NCI-H2081 (cell line): ENCODE results near the gene FAM131B.

ENCODE experiments used
- DNase-seq, 2 experiments: peaks; one replicate each; lab custom pipeline; 2025; lab: John Stamatoyannopoulos, UW

Gene FAM131B

DNA sequence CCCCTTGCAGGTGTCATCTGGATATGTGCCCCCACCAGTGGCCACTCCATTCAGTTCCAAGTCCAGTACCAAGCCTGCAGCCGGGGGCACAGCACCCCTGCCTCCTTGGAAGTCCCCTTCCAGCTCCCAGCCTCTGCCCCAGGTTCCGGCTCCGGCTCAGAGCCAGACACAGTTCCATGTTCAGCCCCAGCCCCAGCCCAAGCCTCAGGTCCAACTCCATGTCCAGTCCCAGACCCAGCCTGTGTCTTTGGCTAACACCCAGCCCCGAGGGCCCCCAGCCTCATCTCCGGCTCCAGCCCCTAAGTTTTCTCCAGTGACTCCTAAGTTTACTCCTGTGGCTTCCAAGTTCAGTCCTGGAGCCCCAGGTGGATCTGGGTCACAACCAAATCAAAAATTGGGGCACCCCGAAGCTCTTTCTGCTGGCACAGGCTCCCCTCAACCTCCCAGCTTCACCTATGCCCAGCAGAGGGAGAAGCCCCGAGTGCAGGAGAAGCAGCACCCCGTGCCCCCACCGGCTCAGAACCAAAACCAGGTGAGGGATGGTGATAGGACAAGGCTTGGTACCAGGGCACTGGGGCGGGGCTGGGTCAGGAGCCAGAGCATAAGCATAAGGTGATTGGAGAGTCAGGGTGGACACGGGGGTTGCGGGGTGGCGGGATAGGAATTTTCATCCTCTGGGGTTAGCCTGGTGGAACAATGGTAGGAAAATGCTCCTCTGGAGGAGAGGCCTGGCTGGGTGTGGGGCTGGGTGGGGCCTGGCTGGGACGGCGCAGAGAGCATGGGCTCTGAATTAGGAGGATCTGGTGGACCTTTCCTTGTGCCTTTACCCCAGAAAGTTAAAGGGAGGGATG, 20.5 kb upstream of the FAM131B start:
- no peak for DNase-seq

- no peak for DNase-seq
These were observed 19.7 kb upstream of the FAM131B start for GRCh38 chr7:143382126-143382790.

DNA sequence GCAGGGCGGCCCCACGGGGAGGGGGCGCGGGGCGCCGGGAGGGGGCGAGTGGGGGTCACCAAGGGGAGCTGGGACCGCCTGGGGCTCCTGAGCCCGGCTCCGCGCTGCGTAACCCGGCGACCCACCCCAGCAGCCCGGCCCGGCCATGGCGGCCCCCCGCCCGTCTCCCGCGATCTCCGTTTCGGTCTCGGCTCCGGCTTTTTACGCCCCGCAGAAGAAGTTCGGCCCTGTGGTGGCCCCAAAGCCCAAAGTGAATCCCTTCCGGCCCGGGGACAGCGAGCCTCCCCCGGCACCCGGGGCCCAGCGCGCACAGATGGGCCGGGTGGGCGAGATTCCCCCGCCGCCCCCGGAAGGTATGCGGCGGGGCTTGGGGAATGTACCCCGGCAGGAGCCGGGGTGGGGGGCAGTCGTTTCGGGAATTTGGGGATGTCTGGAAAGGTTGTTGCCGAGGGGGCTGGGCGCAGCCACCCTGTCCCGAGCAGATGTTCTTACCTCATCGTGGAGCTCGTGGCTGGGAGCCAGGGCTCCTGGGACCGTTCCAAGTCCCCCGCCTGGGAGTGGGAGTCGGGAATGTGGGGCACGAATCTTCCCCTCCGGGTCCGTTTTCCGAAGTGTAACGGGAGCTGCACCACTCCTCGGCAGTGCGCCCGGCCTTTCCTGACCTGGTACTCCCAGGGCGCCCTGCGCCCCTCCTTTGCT, 19.1 kb upstream of the FAM131B start:
- DNase-seq = peak; percentile 64 to 66

- DNase-seq = peak; percentile 79 to 82
These were observed 18.3 kb upstream of the FAM131B start, which contains the start of gene ZYX for GRCh38 chr7:143380646-143381426. Gene ZYX (plus strand): TSS chr7:143381345. CDS start chr7:143381572, 227 bp downstream.

DNA sequence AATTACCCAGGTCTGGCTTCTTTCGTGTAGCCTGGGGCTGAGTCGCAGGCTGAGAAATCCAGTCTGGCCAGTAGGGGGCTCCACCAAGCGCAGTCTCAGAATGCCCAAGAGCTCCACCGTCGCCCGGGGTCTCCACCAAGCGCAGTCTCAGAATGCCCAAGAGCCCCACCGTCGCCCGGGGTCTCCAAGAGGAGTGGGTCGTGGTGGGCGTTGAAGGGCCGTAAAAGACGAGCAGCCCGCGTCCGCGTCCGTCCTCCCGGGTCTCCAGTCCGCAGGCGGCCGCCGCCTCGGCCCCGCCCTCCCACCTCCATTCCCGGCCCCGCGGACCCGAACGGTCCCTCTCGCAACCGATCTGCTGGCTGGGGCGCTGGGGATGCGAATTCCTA, 17.7 kb upstream of the FAM131B start:
- peak; percentile 75 to 76 for DNase-seq

- no peak for DNase-seq
These were observed 17.2 kb upstream of the FAM131B start for GRCh38 chr7:143379611-143380259.

DNA sequence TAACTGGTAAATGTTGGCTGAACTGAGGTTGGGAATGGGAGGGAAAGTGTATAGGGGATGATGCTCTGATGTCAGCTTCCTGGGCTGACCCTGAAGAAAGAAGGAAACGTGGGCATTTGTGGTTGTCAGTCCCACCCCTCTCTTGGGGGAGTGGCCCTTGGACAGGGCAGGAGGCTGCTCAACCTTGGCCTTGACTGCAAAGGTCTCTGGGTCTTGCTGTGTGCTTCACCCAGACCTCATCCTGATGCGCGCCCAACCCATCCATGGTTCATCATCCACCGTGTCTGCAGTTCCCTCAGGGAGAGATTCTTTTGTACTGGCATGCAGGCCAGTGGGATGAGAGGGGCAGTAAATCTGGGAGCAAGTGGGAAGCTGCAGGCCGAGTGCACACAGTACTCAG, 13.9 kb upstream of the FAM131B start:
- DNase-seq = no peak

DNA sequence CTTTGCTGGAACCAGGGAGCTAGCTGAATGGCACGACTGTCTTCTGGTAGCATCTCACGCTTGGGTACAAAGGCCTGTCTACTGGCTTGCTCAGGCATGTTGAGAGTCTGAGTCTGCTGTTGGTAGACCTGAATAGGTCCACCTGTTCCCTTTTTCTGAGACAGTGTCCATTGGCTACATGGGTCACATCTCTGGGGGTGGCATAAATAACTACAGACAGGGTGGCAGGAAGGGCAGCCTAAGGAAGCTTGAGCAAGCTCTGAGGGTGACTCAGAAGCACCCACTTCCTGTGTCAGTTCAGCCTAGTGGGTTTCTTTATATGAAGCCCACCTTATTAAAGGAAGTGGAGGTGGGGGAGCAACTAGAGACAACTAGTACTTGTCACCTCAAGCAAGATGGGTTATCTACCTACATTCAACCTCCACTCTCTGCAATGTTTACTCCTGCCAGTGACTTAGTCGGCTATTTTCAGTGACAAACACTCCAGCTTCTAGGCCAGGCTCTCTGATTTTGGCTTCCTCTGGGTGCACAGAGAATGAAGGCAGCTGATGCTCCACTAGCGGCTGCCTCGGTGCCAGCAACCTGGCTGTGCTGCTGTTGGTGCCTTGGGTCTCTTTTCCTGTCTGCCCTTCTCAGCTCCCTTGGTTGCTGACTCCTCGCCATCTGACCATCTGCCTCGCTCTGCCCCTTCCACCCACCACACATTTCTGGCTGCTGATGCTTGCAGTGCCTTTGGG, 13.0 kb upstream of the FAM131B start:
- DNase-seq = no peak

- no peak for DNase-seq
These were observed 12.0 kb upstream of the FAM131B start for GRCh38 chr7:143374561-143374960.

DNA sequence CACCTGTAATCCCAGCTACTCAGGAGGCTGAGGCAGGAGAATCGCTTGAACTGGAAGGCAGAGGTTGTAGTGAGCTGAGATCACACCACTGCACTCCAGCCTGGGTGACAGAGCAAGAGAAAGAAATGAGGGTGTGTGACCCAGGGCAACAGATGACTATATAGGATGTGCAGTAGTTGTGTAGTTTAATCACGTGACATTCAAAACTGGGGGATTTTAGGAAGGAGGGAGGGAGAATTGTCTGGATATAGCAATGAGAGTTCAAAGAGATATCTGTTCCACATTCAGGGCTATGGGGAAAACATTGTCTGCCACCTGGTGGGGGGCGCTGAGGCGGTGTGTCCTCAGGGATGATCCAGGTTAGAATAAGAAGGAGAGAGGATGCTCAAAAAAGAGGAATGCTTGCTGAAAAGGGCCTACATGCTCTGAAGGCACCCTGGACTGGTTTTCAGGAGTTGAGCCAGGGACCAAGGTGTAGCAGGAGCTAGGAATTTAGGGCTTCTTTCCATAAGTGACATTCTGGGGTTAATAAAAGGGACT, 10.8 kb upstream of the FAM131B start:
- no peak for DNase-seq

DNA sequence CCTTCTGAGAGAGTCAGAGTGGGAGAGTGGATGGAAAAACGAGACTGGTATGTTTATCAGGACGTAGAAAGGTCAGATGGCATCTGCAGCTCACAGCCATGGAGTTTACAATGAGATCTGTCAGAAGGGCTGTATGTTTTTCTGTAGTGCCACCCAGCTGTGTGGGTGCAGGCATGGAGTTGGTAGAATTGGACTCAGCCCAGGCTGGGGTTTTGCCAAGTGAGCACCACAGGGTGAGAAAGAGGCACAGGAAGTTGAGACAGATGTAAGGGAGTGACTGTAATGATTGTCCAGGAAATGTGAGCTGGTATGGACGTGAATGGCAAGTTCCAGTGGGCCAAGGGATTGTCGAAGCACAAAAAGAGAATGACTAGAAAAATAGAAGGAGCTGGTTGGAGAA, 9.6 kb upstream of the FAM131B start:
- peak; percentile 73 to 87 for DNase-seq

- no peak for DNase-seq
These were observed 7.5 kb upstream of the FAM131B start for GRCh38 chr7:143369678-143370651.

- DNase-seq = no peak
These were observed 5.9 kb upstream of the FAM131B start for GRCh38 chr7:143368387-143368786.

DNA sequence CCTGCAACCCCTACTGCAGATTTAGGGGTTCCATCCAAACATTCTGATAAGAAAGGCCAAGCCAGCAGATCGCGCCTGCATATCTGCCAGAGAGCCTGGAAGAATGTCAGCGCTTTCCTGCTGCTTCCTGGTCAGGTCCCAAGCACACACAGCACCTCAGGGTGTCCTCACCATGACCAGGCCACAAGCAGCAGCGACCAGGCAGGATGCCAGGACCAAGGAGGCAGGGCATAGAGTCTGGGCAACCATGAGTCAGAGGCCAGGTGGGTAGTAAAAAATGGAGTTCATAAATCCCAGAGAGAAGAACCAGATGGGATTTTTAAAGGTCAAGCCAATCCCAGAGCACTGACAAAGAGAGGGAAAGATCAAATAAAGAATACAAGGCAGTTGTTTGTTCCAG, 5.5 kb upstream of the FAM131B start:
- peak in 1 of 2 experiments; percentile 22 for DNase-seq

GRCh38 chr7:143363016-143363937, 764 bp upstream of the FAM131B start:
- DNase-seq = no peak

GRCh38 chr7:143361552-143362130, 872 bp downstream of the FAM131B start:
- peak; percentile 63 to 66 for DNase-seq

GRCh38 chr7:143360788-143361551, 1.5 kb downstream of the FAM131B start:
- peak; percentile 48 to 57 for DNase-seq
